T-helper 22 cell (primary cell): Measurements from ENCODE around the gene MPHOSPH8.
"Not testable (repeated sequence)": the region's sequence is repeated elsewhere in the genome, so short reads cannot be mapped to it uniquely, and the experiment has no call there.

Source experiments
- DNase-seq: peaks from one replicate; pipeline ENCODE4 v3.0.0-alpha.2; 2020; ENCODE audit warnings: low read depth

Gene MPHOSPH8

DNA sequence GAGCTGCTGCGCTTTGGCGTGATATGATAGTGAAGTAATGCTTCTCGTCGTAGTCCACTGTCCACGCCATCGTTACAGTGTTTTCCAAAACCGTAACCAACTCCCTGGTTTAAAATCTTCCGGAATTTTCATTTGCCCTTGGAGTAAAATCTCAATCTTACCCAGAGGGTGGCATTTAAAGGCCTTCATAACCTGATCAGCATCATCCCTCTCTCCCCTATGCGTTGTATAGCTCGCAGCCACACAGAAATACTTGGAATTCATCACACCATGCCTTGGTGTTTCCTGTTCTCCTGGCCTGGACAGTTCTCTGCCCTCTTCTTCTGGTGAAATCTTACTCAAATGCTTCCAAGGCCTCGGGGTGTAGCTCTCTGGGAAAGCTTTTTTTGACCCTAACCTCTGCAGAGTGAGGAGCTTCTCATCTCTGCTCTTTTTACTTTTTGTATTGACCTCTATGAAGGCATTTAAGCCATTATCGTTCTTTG lies 839 bp downstream of the MPHOSPH8 start:
- peak; percentile 2 for DNase-seq

DNA sequence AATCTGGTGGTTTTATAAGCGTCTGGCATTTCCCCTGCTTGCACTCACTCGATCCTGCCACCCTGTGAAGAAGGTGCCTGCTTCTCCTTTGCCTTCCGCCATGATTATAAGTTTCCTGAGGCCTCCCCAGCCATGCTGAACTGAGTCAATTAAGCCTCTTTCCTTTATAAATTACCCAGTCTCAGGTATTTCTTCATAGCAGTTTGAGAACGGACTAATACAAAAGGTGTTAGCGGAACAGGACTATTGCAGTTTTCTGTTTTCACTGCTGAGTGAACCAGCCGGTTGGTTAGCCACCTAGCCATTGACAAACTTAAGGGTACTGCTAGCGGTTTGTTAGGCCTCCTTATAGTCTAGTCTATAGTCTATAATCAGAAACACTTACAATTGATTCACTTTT lies 2.5 kb downstream of the MPHOSPH8 start:
- DNase-seq: not testable (repeated sequence)

- no peak for DNase-seq
Measured at GRCh38 chr13:19643652-19644051, 10.2 kb downstream of the MPHOSPH8 start.

DNA sequence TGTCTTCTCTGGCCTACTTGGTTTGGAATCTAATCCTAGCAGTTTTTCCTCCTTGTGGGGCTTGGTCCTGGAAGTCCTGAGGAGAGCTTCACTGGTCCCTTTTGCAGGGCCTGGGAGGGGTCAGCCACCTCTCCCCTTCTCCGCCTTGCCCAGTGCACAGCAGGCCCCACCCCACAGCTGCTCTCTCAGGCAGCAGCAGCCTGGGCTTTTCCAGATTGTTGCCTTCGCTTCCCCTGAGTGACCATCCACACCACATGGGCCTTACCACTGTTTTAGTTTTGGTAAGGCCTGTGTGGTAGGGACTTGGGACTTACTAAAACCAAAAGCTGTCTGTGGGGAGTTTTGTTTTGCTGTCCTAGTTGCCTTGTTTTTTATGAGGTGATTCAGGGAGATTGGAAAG lies 11.5 kb downstream of the MPHOSPH8 start:
- no peak for DNase-seq

DNA sequence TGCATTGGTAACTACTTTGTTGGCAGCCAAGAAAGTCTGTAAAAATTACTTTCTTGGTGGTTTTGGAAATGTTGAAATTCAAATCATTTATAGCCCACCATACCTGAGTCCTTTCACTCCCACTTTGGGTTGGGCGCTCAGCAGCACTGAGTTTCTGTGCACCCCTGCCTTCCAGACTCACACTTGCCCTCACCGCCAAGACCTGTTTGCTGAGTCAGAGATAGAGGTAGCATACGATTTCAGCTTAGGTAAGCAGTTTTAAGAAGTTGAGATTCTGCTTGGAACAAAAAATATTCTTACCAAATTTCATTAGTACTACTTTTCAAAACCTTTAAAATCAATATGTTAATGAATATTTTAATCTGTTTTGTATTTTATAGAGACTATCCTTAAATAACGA lies 12.6 kb downstream of the MPHOSPH8 start:
- no peak for DNase-seq

DNA sequence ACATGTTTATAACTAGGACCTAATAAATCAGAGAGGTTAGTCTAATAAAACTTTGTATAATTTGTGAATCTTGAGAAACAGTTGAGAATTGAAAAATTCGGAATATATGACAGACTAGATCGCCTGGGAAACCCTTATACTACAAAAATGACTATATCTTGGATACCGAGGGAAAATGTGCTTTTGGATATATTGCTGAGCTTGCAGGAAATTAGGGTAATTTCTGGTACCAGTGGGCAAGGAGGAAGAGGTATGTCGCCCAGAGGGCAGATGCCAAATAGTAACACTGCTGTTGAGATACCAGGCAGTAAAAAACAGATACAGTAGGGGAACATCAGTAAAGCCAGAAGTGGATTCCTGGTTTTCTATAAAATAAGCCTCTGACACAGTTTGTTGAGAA lies 17.3 kb downstream of the MPHOSPH8 start:
- no peak for DNase-seq

- no peak for DNase-seq
Measured at GRCh38 chr13:19657872-19658591, 24.6 kb downstream of the MPHOSPH8 start.

DNA sequence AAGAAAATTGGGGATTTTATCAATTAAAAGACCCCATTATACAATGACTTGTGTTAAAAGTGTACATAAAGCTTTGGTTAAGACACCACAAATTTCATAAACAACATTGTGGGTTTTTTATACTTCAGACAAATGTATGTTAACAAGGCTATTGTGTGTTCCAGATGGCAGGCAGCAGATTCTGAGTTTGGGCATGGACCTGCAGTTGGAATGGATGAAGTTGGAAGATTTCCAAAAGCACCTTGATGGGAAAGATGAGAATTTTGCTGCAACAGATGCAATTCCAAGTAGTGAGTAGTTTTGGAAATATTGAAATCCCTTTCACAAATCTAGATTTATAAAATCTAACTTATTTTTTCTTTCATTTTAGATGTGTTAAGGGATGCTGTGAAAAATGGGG lies 25.4 kb downstream of the MPHOSPH8 start:
- DNase-seq: no peak

GRCh38 chr13:19661126-19661525 lies 27.7 kb downstream of the MPHOSPH8 start:
- DNase-seq: no peak

DNA sequence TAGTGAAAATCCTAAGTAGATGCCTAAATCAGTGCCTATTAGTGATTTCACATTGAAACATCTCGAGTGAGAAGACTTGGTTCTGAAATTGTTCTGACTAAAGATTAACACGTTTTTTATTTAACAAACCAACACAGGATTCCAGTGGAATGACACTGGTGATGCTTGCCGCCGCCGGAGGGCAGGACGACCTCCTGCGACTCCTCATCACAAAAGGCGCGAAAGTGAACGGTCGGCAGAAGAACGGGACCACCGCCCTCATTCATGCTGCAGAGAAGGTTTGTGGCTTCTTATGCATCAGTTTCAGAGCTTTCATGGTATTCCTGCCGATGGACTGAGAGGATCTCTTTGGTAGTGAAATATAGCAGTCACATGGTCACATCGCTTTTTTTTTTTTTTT lies 28.1 kb downstream of the MPHOSPH8 start:
- no peak for DNase-seq

DNA sequence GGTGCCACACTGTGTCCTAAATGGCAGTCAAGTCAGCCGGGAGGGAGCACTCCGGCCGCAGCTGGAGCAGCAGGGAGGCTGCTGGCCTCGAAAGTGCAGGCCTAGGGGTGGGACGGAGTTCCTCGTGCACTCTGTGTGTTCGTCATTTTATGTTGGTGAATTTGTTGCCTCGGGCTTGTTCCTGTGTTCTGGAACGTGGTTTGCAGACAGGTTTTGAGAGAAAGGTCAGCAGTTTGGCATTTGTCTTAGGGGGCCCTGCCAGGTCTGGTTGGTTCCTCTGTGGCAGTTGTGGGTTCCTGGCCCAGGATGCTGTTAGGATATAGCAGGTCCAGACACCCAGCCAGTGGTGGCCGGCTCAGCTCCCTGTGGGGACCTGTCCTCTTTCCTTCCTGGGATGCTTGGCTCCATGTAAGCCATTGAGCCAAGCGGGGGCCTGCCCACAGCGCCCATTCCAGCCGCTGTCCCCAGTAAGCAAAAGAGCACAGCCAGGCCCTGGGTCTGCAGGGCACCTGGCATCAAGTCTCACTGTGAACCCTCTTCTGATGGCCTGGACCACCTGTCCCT lies 30.0 kb downstream of the MPHOSPH8 start:
- DNase-seq: no peak

DNA sequence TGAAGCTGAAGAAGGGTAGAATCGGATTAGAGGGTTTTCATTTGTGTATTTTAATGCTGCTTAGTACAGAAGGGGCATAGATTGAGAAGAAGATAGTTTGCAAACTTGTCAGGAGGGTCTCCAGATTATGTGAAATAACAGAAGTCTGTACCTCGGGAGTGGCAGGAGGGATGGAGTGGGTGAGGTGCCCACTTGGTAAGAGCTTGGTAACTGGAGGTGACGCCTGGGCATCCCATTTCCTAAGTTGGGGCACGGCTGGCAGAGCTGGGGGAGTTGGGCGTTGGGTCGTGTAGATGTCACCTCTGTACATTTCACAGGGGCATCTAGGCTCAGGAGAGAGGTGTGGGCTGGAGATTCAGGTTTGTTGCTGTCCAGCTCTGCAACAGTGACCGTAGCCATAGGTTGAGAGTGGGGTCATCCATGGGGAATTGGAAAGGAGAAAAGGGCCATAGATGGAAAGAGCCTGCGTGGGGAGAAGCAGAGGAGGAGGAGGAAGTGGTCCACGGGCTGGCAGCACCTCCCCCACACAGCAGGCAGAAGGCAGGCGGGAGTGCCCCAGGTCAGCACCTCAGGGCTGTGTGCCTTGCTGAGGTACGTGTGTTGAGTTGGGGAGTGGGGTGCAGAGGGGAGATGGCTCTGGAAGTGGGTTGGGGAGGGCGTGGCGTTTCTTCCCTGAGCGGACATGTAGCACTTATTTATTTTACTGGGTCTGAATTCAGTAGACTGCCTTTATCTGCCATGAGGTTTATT lies 31.2 kb downstream of the MPHOSPH8 start:
- no peak for DNase-seq

GRCh38 chr13:19665427-19665859 lies 32.0 kb downstream of the MPHOSPH8 start:
- DNase-seq: no peak

DNA sequence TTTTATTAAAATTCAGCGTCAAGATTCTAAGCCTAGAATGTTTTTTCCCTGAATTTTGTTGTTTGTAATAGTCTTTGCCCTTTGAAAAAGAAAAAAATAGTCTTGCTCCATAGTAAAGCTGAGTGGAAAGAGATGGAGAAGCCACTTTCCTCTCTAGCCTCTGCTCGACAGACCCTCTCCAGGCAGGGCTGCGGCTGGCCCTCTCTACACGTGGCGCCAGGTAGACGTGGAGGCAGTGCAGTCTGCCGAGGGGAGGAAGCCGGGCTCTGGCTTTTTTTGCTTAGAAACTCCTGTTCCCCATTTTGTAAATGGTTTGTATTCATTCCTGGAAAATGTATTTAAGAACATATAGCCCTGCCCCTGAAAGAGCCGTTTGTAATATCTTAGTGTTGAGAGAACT lies 35.3 kb downstream of the MPHOSPH8 start:
- no peak for DNase-seq

- DNase-seq: no peak
Measured at GRCh38 chr13:19670147-19670546, 36.7 kb downstream of the MPHOSPH8 start.

GRCh38 chr13:19672990-19673389 lies 39.5 kb downstream of the MPHOSPH8 start:
- DNase-seq: no peak

GRCh38 chr13:19673473-19674430 lies 40.3 kb downstream of the MPHOSPH8 start:
- no peak for DNase-seq

DNA sequence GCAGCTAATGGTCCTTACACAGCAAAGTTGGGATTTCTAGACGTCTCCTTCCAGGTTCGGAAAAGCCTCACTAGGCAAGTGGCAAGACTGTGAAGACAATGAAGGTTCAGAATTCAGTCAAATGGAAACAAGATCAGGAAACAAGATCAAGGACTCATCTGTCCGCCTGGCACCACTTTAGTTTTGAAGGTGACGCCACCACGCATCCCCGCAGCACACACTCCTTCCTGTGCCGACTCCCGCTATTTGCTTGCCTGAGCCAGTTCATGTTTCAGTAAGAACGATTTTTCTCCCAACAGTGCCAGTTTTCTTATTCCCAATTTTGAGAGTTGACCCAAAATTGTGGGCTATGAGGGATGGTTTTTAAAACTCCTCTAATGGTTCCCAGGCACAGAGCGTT lies 41.4 kb downstream of the MPHOSPH8 start:
- no peak for DNase-seq

GRCh38 chr13:19676168-19676567 lies 42.7 kb downstream of the MPHOSPH8 start:
- no peak for DNase-seq

DNA sequence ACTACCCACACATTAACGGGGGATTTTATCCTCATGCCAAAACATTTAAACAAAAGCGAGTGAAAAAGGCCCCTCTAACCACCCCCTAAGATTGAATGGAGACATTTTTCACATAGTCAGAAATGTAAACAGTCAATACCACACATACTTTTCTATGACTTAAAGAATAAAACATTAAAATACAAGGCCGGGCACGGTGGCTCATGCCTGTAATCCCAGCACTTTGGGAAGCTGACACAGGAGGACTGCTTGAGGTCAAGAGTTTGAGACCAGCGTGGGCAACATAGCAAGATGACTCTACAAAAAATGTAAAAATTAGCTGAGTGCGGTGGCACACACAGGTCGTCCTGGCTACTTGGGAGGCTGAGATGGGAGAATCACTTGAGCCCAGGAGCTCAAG lies 47.3 kb downstream of the MPHOSPH8 start:
- no peak for DNase-seq

DNA sequence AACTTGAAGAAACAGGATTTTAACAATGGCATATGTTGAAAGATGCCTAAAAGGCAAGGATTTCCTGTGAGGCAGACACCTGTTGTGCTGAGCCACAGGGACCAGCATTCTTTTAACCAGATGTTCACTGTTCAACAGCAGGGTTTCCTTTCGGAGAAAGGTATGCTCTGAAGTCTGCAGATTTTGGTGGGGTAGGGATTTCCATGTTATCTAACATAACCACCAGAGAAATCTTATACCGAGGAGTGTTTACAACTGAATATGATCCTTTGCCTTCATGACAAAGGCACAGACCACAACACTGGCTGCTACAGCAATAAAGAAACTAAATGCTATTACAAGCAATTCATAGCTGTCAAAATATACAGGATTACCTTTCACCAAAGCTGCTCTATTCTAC lies 48.1 kb downstream of the MPHOSPH8 start:
- DNase-seq: no peak

DNA sequence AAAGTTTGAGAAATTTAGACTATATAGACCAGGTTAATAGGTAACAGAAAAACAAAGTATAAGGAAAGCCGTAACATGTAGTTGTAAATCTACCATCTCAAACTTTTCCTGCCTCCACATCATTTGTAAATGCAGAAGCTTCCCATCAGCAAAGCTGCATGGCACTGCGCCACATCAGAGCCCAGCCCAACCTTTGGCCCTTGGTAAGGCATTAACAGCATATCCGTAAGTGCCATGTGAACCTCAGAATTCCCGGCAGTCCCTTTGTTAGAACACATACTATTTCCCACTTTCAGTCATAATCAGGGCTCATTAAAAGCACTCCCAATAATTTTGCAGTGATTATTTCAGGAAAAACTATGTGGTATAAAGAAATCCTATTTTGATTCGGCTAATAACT lies 51.6 kb downstream of the MPHOSPH8 start:
- no peak for DNase-seq
